ENCODE results near the gene INPP4B.

Gene INPP4B

DNA sequence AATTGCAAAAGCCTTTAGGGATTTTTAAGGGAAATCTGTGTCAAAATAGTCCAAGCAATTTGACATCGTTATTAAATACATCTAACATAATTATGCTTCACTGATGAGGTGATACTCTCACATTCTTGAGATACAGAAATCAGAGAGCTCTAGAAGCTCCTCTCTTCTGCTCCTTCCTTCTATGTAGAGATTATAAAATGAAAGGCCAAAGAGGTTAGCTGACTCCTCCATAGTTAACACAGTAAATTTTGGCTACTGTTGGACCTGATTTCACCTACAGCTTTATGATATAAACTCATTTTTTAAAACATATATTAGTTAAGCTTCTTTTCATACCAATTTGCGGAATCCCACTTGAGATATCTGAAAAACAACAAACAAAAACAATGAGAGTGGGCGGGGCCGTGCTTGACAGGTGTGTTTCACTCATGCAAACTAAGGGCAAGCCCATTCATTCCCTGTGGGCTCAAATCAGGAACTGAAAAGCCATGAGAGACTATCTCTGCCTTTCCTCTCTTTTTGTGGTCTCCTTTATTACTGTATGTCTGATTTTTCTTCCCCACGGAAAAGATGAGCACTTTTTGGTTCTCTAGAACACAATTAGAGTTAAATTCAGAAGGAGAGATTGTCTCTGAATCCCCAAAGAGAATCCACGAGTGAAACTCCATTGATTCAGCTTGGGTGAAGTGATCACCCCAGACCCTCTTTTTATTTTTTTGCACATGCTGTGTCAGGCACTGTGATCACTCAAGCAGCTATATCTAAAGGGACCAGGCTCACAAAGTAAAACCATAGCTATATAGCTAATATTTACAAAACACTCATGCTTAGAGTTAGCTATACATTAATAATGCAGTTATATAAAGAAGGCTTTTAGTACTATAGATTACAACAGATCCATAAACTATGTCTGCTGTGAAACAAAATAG lies 643.4 kb downstream of the INPP4B start:
- no peak for DNase-seq

DNA sequence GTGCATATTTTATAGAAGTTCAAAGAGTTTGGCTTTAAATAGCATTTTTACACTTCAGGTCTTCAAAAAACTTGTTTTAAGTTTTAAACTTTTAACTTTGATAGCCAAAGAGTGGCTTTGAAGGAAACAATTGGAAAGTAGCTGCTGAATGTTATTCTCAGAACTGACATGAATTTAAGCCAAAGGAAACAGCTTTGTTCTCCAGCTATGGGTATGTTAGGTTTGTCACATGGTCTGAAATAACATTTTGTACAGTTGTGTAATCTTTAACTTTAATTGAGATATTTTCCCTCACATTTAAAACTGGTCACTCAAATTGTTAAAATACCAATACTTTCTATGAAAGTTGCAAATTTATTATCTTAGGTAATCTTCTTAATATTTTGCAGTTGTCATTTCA lies 645.1 kb downstream of the INPP4B start:
- no peak for DNase-seq

DNA sequence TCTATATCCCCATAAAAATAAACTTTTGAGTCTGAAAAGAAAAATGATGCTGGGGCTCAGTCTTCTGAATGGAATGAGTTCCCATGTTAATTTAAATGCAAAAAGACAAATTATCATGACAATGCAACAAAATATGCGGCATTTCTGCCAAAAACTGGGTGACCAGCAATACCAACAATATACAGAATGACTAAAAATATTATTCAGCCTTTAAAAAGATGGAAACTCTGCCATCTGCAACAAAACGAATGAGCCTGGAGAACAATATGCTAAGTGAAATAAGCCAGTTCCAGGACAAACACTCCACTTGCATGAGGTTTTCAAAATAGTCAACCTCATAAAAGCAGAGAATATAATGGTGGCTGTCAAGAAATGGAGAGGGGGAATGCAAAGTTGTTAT lies 651.2 kb downstream of the INPP4B start:
- no peak for DNase-seq

DNA sequence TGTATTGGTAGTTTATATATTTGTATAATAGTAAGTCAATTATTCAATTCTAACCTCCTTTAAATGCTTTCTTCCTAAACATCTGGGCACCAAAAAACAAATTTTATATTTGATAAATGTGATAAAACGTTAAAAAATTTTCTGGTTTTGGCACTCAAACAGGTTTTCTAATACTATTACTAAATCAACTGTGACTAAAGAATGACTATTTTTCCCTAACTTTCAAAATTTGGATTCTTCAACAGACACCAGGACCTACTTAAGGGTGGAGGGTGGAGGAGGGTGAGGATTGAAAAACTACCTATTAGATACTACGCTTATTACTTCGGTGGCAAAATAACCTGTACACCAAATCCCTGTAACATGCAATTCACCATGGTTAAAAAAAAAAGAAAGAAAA lies 654.2 kb downstream of the INPP4B start:
- no peak for DNase-seq

DNA sequence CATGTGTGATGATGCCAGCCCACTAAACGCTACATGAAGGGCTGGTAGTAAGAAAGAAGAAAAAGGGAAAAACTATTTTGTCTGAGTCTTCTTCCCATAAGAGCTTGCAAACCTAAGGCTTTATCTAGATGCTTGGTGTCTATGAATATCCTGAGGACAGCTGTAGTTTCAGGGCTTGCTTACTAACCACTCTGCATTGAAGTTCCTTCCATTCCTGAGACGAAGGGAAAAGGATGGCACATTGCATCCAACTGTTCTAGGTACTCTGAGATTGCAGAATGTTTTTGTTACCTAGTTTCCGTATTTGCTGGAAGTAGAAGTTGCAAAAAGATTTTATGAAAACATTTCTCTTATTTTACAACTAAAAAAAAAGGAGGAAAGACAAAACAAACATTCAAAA lies 665.1 kb downstream of the INPP4B start:
- DNase-seq = no peak

DNA sequence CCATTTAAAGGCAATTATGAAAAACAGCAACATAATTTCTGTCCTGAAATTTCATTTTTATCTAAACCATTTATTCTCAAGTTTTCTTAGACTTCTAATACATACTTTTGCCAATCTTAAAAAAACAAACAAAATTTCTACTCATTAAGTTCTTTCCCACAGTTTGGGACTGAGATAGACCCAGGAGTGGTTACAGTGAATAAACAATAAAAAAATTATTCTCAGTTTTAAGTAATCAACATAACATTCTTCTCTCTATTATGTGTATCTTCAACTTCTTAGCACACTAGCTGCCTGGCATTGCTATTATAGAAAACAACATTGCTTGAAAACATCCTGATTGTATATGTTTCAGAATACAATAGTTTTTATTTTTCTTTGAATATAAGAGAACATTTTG lies 676.9 kb downstream of the INPP4B start:
- no peak for DNase-seq

DNA sequence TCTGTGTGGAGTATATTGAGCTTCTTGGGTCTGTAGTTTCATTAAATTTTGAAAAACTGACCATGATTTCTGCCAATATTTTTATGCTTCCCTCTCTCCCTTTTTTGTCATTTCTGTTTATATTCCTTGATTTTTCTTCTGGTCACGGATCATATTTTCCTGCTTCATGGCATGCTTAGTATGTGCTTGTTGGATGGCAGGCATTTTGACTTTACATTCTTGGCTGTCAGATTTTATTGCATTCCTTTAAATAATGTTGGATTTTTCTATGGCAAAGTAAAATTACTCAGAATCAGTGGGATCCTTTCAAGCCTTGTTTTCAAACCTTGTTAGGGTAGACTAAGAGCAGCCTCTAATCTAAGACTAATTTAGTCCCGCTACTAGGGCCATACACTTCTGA lies 677.9 kb downstream of the INPP4B start:
- DNase-seq = no peak

DNA sequence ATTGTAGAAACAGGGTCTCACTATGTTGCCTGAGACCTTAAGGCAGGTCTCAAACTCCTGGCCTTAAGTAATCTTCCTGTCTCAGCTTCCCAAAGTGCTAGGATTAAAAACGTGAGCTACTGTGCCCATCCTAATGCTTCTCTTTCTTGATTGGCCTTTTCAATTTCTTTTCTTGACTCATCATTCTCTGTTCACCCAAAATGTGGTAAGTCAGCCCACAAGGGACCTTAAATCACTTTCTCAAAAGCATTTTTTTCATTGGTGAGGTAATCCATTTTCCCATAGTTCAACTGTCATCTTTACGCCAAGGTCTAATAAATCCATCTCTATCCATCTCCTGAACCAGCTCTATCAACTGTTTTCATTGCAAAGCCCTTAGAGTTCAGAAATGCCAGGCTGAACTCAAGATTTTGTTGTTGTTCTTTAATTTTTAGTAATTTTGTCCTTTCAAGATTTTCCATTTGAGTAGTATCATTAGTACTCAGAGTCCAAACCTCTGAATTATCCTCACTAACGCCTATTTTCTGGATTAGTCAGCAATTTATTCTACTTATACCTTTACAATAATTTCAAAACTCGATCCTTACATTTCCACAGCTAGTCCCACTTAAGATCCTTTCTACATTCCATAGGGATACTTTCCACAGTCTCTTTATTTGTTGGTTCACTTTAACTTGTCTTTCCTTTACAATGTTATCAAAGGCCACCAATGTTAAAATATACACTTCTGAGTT lies 681.2 kb downstream of the INPP4B start:
- DNase-seq = no peak

DNA sequence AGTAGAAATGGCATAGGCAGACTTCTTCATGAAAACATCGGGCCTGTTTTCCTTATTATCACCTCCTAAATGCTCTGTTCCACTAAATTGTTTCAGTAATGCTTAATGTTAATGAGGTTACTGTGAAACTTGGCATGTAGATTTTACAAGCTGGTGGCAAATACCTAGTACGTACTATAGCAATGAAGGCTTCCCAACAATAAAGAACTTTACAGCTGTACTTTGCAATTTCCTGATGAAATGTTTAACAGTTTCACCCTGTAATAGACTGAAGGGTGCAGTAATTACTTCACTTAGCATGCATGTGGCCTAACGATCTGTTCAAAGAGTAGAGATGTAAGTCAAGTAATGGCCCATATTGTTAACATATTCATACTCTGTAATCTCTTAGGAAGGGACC lies 685.0 kb downstream of the INPP4B start:
- no peak for DNase-seq

DNA sequence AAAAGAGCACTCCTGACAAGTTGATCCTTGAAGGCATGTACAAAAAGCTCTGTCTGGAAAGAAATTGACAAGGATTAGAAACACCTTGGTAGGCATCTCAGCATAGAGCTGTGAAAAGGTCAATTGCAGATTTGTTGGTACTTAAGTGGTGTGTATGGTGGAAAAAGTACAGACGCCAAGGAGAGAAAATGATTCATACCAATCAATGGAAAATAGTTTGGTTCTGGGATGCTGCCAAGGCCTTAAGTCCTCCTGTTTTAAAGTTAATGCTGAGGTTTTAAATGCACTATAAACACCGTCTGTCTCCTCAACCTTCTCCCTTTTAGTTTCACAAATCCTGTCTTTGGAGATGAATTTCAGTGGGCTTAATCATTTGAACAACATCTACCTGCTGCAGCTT lies 685.6 kb downstream of the INPP4B start:
- no peak for DNase-seq

DNA sequence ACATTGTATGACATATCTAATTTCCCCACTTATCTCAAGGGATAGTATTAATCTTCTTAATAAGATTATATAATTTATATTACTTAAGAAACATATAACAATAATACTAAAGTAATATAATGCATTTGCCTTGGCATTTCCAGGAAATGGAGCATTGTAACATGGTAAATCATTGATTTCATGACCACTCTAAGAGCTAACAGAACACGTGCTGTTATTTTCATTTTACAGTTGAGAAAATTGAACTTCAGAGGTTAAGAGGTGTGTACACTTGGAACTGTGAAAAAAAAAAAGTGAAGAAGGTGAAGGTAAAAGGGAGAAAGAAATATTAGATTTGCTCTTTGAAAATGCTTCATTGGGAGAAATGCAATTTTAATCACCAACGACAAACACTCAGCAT lies 687.1 kb downstream of the INPP4B start:
- DNase-seq = no peak

DNA sequence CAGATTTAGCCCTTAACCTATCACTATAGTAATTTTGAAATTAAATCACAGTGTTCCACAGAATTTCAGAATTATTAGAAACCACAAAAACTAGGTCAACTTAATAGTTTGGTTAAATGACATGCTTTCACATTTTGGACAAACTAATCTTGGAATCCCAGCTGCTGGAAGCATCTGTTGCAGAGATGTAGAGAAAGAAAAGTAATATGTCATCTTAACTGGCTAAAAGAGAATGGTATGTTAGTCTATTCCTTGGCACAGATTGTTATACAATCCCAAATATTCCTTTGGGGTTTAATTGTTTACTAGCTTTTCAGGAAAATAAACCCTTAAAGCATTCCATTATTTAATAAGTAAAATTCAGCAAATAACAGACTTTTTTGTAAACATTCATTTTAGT lies 689.8 kb downstream of the INPP4B start:
- DNase-seq = no peak

DNA sequence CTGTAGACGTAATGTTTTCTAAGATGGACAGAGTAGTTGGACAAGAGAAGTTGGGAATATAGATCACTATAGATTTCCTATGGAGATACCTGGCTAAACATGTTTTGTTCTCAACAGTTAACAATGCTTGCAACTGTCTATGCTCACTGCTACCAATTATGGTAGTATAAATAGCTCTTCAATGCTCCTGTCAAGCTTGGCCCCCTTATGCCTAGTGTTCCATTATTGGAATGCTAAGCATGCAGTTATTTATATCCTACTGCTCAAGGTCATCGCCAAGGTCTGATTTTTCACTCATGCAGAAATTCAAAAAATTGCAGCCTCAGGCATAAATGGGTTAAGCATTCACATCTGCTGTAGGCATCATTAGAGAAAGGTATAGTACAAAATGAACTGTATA lies 690.8 kb downstream of the INPP4B start:
- DNase-seq = no peak

DNA sequence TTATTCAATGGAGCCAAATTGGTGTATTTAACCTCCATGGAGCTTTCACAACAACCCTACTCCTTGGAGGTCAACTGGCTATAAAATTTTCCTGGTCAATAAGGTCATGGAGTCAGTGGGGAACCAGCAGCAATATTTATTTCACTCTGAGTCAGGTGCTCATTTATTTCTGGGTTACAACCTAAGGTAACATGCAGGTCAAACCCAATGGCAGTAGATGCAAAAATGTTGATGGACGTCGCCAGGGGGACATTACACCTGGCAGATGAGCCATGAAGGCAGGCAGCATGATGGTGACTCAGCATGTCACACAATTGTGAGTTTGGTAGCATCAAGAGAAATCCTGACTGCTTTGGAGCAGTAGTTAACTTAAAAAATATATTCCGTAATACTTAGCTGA lies 695.6 kb downstream of the INPP4B start:
- no peak for DNase-seq

DNA sequence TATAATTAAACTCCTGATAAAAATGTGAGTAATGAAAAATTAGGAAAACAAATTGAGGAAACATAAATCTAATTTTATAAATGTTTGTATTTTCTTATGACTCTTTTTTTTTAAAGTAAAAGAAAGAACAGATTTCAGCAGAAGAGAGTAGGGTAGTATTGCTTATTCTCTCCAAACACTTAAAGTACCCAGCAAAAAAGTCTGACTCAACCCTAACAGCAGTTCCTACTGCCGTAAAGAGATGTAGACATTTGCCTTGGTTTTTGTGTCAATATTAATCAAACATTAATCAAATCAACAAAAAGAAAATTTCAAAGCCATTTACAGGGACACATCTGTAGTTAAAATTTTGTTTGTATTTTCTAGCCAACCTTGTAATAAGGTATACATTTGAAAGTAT lies 701.3 kb downstream of the INPP4B start:
- DNase-seq = no peak

DNA sequence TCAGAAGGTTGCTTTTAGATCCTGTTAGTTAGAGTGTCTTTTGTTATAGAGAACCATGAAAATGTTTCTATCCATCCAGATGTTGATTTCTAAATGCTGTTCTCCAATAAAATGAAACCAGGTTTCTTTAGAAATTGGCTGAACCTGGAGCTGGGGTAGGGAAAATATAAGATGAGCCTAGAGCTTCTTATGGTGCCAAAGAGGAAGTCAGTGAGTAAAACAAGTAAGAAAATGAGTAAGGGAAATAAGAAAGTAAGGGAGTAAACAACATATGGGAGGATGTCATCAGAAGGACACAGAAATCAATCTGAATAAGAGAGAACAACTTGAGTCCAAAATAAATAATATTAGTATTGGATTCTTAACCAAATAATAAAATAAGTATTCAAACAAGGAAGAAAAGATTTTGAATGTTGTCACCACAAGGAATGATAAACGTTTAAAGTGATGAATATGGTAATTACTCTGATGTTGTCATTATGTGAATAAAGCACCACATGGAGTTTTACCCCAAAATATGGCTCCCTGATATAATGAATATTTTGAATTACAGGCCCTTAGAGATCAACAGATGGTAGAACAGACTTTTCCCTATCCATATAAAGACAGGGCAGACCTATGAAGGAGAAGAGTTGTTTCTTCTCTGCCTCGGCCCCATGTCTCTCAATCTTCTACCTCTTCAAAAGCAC lies 703.6 kb downstream of the INPP4B start:
- DNase-seq = no peak

DNA sequence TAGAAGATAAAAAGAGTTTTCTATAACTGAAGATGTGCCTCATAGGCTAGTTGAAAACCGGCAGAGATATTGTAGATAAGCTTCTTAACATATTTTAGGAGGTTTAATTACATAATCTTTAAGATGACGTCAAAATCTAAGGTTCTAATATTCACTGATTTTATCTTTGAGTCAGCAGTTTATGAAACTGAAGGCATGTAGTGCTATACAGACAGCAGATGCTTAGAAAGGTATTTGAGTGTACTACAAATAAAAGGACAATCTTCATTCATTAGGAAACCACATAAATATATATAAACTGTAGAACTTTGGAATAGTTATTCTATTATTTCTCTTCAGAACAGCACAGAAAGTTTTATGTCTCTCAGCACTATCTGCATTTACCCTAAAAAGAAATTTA lies 704.9 kb downstream of the INPP4B start:
- DNase-seq = no peak

DNA sequence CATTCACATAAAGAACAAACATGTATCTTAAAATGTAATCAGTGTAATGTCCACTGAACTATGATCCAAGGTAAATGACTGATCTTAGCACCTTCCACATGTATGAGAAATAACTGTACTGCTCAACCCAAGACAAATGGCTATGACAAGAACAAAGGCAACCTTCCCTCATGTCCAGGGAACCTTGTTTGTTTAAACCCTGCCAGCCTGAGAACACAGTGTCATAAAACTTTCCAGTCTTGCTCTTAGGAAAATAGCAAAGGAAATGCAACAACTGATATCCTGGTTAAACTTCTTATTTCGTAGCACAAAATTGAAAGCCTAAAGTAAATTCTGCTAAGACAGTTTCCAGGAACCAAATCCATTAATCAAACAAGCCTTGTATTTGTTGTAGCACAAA lies 715.4 kb downstream of the INPP4B start:
- no peak for DNase-seq

DNA sequence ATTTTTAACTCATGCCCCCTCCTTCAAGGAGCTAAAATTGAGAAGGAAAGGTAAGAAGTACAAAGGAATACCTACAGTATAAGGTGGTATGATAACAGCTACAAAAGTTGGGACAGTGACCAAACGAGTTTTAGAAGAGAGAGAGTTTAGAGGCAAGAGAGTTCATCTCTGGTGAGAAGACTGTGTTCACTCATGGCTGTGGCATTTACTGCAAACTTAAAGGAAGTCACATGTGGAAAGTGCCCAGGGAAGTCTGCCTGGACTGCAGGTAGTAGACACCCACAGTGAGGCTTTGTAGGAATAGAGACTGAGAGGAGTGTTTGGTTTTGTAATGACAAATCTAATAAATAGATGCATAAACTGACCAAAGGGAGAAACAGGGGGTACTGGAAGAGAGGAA lies 716.2 kb downstream of the INPP4B start:
- DNase-seq = no peak

DNA sequence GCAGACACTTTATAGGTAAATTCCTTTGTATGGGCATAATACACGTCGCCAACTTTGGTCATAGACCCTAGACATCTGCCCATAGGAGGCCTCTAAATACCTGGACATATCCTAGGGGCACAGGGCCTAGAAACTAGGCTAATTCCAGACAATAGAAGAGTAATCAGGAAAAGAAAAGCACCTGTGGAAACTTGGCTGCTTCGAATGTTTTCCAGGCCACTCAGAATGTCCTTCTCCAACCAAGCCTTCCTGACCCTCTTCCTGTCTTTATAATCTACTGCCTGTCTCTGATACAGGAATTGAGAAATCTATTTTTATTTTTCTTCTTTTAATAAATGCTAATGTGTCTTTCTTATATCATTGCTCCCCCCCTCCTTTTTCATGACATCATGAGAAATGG lies 716.6 kb downstream of the INPP4B start:
- no peak for DNase-seq

DNA sequence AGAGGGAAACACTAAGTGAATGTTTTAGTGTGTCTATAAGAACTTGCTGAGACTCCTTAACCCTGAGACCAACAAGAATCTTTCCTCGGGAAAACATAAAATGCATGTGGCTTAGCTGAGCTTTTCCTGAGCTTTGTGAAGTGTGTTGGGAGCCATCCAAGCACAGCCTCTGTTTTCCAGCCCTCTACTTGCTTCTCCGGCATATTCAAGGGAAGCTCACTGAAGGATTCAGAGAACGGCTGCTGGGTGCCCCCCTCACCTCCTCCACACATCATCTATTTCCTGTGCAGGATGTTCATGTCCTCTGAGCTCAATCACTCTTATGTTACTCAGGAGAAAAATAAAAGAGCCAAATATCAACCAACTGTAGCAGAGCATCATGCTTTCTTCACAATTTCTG lies 717.6 kb downstream of the INPP4B start:
- no peak for DNase-seq

DNA sequence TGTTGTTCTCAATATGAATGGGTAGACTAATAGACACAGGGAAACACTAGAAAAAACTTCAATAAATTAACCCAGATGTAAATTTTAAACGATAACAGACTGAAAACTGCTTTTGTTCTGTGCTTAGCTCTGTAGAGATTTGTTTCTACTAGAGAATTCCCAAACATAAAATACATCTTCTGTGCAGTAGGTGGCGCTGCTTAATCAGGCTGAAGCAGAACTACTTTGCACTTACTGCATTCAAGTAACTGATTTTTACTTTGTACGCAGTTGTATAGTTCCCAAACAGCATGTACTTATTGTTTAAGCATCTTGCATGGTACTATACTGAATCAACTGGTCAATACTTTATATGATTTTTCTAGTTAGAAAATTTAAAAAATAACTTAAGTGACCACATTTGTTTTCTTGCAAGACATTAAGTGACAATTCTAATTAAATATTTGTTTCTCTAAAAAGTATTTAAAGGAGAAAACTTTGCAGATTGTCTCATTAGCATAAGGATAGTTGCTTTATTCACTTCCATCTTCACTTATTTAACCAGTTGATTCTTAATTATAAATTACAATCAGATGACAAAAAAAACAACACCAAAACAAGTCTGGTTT lies 719.1 kb downstream of the INPP4B start:
- DNase-seq = peak; percentile 70

DNA sequence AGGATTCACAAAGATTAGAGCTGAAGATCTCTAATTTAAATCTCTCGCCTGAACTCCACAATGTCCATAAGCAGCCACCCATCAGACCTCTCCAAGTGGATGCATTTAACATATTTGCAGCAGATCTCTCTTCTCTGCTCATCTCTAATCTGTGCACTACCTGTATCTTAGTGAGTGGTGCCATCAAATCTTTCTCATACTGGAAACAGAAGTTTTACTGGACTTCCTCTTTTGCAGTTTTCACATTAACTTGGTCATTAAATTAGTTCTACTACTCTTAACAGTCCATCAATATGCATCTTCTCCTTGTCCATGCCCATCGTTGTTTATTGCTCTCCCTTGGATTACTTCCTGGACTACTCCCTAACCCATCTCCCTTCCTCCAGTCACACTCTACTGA lies 721.2 kb downstream of the INPP4B start:
- DNase-seq = no peak
